Measurements from ENCODE around the gene PSMB8. TPM values are rescaled to one million over a fixed set of nuclear protein-coding genes. Genes with fewer than 3 reads are reported as not detected.
A peak's percentile ranks its signal among the peaks of the same experiment; 100 is the strongest.

PSMB8 gene
- total RNA-seq, 2 experiments from 2014 or later, result 120 to 121 TPM

DNA sequence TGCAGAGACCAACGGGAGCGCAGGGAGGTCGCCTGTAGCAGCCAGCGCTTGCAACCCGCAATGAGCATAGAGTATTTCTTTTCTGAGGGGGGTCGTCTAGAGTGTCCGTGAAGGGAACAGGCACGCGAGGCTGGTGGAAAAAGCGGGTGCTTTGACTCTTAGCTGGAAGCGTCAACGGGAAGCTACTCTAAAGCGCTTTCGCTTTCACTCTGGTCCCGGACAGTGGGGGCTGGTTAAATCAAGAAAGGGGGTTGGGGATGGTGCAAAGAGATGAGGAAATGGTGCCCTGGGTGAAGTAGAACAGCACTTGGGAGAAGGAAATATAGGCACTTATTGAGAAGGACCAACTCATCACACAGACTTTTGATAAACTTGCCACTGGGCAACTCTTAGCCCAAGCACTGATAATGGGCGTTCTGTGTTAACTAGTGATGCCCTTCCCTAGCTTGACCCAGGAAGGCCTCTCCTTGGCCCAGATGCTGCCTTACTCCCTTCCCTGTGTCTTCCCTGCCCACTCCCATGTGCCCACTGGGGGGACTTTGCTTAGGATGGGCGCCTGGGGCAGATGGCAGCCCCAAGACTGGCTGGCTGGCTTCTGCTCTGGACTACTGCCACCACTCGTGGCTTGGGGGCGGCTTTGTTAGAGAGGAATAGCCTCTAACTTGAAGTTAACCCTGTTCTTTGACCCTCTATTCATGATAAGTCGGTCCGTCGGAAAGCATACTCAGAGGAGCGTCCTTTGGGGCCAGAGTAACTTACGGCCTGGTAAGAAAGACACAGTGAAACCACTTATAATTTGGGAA is 10.7 kb upstream of the PSMB8 start:
- intact Hi-C loops (cut with DNase I, micrococcal nuclease), result loop anchor here (1.0 to 10.0 kb wide), 5 partner anchors 13 to 730 kb away; partner anchors contain the start of genes TAP2 (in 2 of the 2) and ATF6B (in 1 of the 2)
- peak overlapping the region; percentile 98 for H3K4me3 Mint-ChIP-seq
- H3K4me1 ChIP-seq (ENCODE audit: insufficient read depth, low read length), result peaks cover 71% of the 10 kb centered on the region

DNA sequence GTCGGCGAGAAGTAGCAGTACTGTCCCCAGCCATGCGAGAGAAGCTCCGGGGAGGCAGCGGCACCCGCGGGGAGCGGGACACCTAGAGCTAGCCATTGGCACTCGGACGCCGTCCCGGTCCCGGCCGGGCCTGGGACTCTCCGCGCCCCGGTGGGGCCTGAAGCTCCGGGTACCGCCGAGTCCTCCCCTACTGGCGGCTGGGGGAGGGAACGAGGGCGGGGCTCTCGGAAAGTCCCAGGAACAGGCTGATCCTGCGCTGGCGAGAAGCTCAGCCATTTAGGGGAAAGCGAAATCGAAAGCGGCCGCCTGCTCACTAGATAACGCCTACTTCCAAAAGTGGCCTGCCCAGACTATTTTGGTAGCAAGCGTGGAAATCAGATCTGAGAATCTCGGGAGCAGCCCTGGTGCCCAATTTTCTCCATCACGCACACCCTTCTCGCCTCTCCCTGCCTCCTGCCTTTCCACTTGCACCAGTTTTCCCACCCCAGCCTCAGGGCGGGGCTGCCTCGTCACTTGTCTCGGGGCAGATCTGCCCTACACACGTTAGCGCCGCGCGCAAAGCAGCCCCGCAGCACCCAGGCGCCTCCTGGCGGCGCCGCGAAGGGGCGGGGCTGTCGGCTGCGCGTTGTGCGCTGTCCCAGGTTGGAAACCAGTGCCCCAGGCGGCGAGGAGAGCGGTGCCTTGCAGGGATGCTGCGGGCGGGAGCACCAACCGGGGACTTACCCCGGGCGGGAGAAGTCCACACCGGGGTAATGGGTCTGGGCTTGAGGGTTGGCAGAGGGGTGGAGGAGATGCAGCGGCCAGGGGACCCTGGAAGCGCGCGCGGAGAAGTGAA is 9.9 kb upstream of the PSMB8 start, which contains the start of the genes PSMB9 and TAP1:
TSS of gene PSMB9 (plus strand) at position 652 of the 835 bp plus-strand sequence. CDS start at position 690, 38 bp downstream.
TSS of gene TAP1 (minus strand) at position 164 of the 835 bp plus-strand sequence. CDS start at position 96, 68 bp downstream.
- Histone ChIP-seq H3K36me3 (ENCODE audit: insufficient read depth, low read length) (peaks cover 63% of the 10 kb centered on the region), H3K4me3 (ENCODE audit: low read length) (peak within 1 kb of the TSS; percentile 94), H3K4me1 (ENCODE audit: insufficient read depth, low read length) (peaks cover 77% of the 10 kb centered on the region), H3K27ac (ENCODE audit: low read depth in 1 of 2, low read length in 2 of 2) (peak within 1 kb of the TSS; percentile 98 to 100), H3K27me3 (ENCODE audit: control insufficient read depth in 1 of 2, insufficient read depth in 2 of 2, low read length in 2 of 2) (no peaks in the 10 kb centered on the region), H3K9me3 (ENCODE audit: control insufficient read depth in 1 of 2, insufficient read depth in 1 of 2, low read length in 2 of 2) (no peaks in the 10 kb centered on the region)
- CTCF ChIA-PET, result interaction anchor here (0.7 to 7.8 kb wide), 10 partner anchors 9 to 131 kb away, joined by 3 to 288 read pairs (median 6); partner anchors contain the start of genes BRD2, PSMB8 and TAP2
- TF ChIP-seq, protein P1, sequence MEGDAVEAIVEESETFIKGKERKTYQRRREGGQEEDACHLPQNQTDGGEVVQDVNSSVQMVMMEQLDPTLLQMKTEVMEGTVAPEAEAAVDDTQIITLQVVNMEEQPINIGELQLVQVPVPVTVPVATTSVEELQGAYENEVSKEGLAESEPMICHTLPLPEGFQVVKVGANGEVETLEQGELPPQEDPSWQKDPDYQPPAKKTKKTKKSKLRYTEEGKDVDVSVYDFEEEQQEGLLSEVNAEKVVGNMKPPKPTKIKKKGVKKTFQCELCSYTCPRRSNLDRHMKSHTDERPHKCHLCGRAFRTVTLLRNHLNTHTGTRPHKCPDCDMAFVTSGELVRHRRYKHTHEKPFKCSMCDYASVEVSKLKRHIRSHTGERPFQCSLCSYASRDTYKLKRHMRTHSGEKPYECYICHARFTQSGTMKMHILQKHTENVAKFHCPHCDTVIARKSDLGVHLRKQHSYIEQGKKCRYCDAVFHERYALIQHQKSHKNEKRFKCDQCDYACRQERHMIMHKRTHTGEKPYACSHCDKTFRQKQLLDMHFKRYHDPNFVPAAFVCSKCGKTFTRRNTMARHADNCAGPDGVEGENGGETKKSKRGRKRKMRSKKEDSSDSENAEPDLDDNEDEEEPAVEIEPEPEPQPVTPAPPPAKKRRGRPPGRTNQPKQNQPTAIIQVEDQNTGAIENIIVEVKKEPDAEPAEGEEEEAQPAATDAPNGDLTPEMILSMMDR (IDR thresholded peaks at IDR 0.05), result peak; percentile 97
- H3K27me3 Mint-ChIP-seq, result no peaks in the 10 kb centered on the region
- peaks cover 86% of the 10 kb centered on the region for H3K4me1 Mint-ChIP-seq (ENCODE audit: low read depth)
- intact Hi-C loops (cut with DNase I, micrococcal nuclease), result loop anchor here (1.0 to 10.0 kb wide), 7 partner anchors 8 to 729 kb away; partner anchors contain the start of genes TAP2 (in 2 of the 2), ATF6B (in 1 of the 2) and PSMB8 (in 1 of the 2)
- ATAC-seq (ENCODE audit: poor library complexity), result peak; percentile 81
- DNase-seq, result peak; percentile 88 to 98 (median 94)
- peak within 1 kb of the TSS; percentile 99 for H3K27ac Mint-ChIP-seq
- peak within 1 kb of the TSS; percentile 98 for H3K4me3 Mint-ChIP-seq
- no peaks in the 10 kb centered on the region for H3K9me3 Mint-ChIP-seq
- peaks cover 95% of the 10 kb centered on the region for H3K36me3 Mint-ChIP-seq (ENCODE audit: low read depth)
- POLR2A ChIA-PET, result interaction anchor here (0.7 to 9.3 kb wide), 25 partner anchors 10 to 956 kb away, joined by 3 to 901 read pairs (median 5); partner anchors contain the start of genes ATF6B, B3GALT4, BRD2 and EHMT2

More for the DNA sequence above, 10.7 kb upstream of the PSMB8 start:
- Mint-ChIP-seq H3K27ac (peak overlapping the region; percentile 99), H3K4me1 (ENCODE audit: low read depth) (peaks cover 80% of the 10 kb centered on the region), H3K36me3 (ENCODE audit: low read depth) (peaks cover 96% of the 10 kb centered on the region), H3K27me3 (no peaks in the 10 kb centered on the region), H3K9me3 (no peaks in the 10 kb centered on the region)
- Histone ChIP-seq H3K9me3 (ENCODE audit: control insufficient read depth in 1 of 2, insufficient read depth in 1 of 2, low read length in 2 of 2) (no peaks in the 10 kb centered on the region), H3K27ac (ENCODE audit: low read depth in 1 of 2, low read length in 2 of 2) (peak overlapping the region; percentile 98 to 100), H3K36me3 (ENCODE audit: insufficient read depth, low read length) (peaks cover 64% of the 10 kb centered on the region), H3K27me3 (ENCODE audit: control insufficient read depth in 1 of 2, insufficient read depth in 2 of 2, low read length in 2 of 2) (no peaks in the 10 kb centered on the region), H3K4me3 (ENCODE audit: low read length) (peak overlapping the region; percentile 94)
- CTCF ChIA-PET, result interaction anchor here (0.7 to 7.8 kb wide), 6 partner anchors 9 to 130 kb away, joined by 3 to 288 read pairs (median 36); partner anchors contain the start of genes PSMB8 and TAP2
- TF ChIP-seq, protein P1 (IDR thresholded peaks at IDR 0.05), result no peak
- ATAC-seq (ENCODE audit: poor library complexity), result peak; percentile 15
- POLR2A ChIA-PET, result interaction anchor here (0.7 to 9.3 kb wide), 8 partner anchors 9 to 232 kb away, joined by 3 to 901 read pairs (median 10); partner anchors contain the start of genes BRD2, HLA-DMB, PSMB8 and TAP2
- peak in 13 of 14 experiments; percentile 20 to 86 (median 46) for DNase-seq

All from CD4-positive, alpha-beta T cell (primary cell).